ENCODE measurements around the gene WWOX. TPM values are rescaled to one million over a fixed set of nuclear protein-coding genes. Genes with fewer than 3 reads are reported as not detected.

The WWOX gene
- total RNA-seq, 1 experiment from 2014 or later = 35.6 TPM

- intact Hi-C loops (cut with micrococcal nuclease; ENCODE audit: unreplicated experiment) = no loop called here
- H3K9me2 ChIP-seq (ENCODE audit: insufficient read depth) = no peaks in the 10 kb centered on the region
- no peak for DNase-seq
- H2AFZ ChIP-seq = no peak overlapping the region
- H3K79me2 ChIP-seq (ENCODE audit: low read depth) = no peaks in the 10 kb centered on the region
- no peaks in the 10 kb centered on the region for H3K27me3 ChIP-seq (ENCODE audit: insufficient read depth, low read depth)
- H3K4me1 ChIP-seq (replicated peaks; ENCODE audit: insufficient read depth) = no peaks in the 10 kb centered on the region
- no peak overlapping the region for H3K4me3 ChIP-seq
- CTCF ChIA-PET = no interaction called here
- no peaks in the 10 kb centered on the region for H3K9me3 ChIP-seq (ENCODE audit: insufficient read depth, low read depth)
- POLR2A ChIA-PET (ENCODE audit: unreplicated experiment) = no interaction called here
- no peak overlapping the region for H3K27ac ChIP-seq
- H3K36me3 ChIP-seq (ENCODE audit: low read depth) = no peaks in the 10 kb centered on the region
- no peaks in the 10 kb centered on the region for H4K20me1 ChIP-seq (ENCODE audit: insufficient read depth)
- TF ChIP-seq CTCF (conservative IDR thresholded peaks at IDR 0.05) (no peak), EZH2 (IDR thresholded peaks at IDR 0.05; ENCODE audit: low read depth) (no peak)
- H3K4me2 ChIP-seq = no peak overlapping the region
- no TSS peak for BruUV-seq (replicated peaks)
- no peaks in the 10 kb centered on the region for H3F3A ChIP-seq (ENCODE audit: insufficient read depth, low read depth)
Observed at GRCh38 chr16:78735337-78735736, 635.9 kb downstream of the WWOX start.

- H3K4me1 ChIP-seq (replicated peaks; ENCODE audit: insufficient read depth) = no peaks in the 10 kb centered on the region
Observed at GRCh38 chr16:78737630-78738029, 638.2 kb downstream of the WWOX start.

GRCh38 chr16:78738557-78738956, 639.1 kb downstream of the WWOX start:
- DNase-seq = no peak
- Histone ChIP-seq H3K4me3 (no peak overlapping the region), H2AFZ (no peak overlapping the region), H3K27ac (no peak overlapping the region), H3K9me3 (ENCODE audit: insufficient read depth, low read depth) (no peaks in the 10 kb centered on the region), H3K36me3 (ENCODE audit: low read depth) (no peaks in the 10 kb centered on the region), H3K27me3 (ENCODE audit: insufficient read depth, low read depth) (no peaks in the 10 kb centered on the region), H3K4me1 (replicated peaks; ENCODE audit: insufficient read depth) (no peaks in the 10 kb centered on the region), H3K9me2 (ENCODE audit: insufficient read depth) (no peaks in the 10 kb centered on the region), H4K20me1 (ENCODE audit: insufficient read depth) (no peaks in the 10 kb centered on the region), H3K4me2 (no peak overlapping the region), H3K79me2 (ENCODE audit: low read depth) (no peaks in the 10 kb centered on the region), H3F3A (ENCODE audit: insufficient read depth, low read depth) (no peaks in the 10 kb centered on the region)
- ChIA-PET POLR2A (ENCODE audit: unreplicated experiment) (no interaction called here), CTCF (no interaction called here)
- intact Hi-C loops (cut with micrococcal nuclease; ENCODE audit: unreplicated experiment) = no loop called here
- BruUV-seq (replicated peaks) = no TSS peak
- TF ChIP-seq CTCF (conservative IDR thresholded peaks at IDR 0.05) (no peak), EZH2 (IDR thresholded peaks at IDR 0.05; ENCODE audit: low read depth) (no peak)

More at GRCh38 chr16:78737630-78738029, 638.2 kb downstream of the WWOX start:
- H3F3A ChIP-seq (ENCODE audit: insufficient read depth, low read depth) = no peaks in the 10 kb centered on the region
- H2AFZ ChIP-seq = no peak overlapping the region
- no peaks in the 10 kb centered on the region for H3K9me3 ChIP-seq (ENCODE audit: insufficient read depth, low read depth)
- TF ChIP-seq EZH2 (IDR thresholded peaks at IDR 0.05; ENCODE audit: low read depth) = no peak
- intact Hi-C loops (cut with micrococcal nuclease; ENCODE audit: unreplicated experiment) = no loop called here
- H3K4me3 ChIP-seq = no peak overlapping the region
- no TSS peak for BruUV-seq (replicated peaks)
- no peaks in the 10 kb centered on the region for H3K36me3 ChIP-seq (ENCODE audit: low read depth)
- no peaks in the 10 kb centered on the region for H3K79me2 ChIP-seq (ENCODE audit: low read depth)
- ChIA-PET CTCF (no interaction called here), POLR2A (ENCODE audit: unreplicated experiment) (no interaction called here)
- H3K27ac ChIP-seq = no peak overlapping the region
- no peak for DNase-seq
- H4K20me1 ChIP-seq (ENCODE audit: insufficient read depth) = no peaks in the 10 kb centered on the region
- H3K27me3 ChIP-seq (ENCODE audit: insufficient read depth, low read depth) = no peaks in the 10 kb centered on the region
- no peaks in the 10 kb centered on the region for H3K9me2 ChIP-seq (ENCODE audit: insufficient read depth)
- H3K4me2 ChIP-seq = no peak overlapping the region

- DNase-seq = no peak
- TF ChIP-seq CTCF (conservative IDR thresholded peaks at IDR 0.05) (no peak), EZH2 (IDR thresholded peaks at IDR 0.05; ENCODE audit: low read depth) (no peak)
- Histone ChIP-seq H2AFZ (no peak overlapping the region), H4K20me1 (ENCODE audit: insufficient read depth) (no peaks in the 10 kb centered on the region), H3K9me3 (ENCODE audit: insufficient read depth, low read depth) (no peaks in the 10 kb centered on the region), H3K27me3 (ENCODE audit: insufficient read depth, low read depth) (no peaks in the 10 kb centered on the region), H3K9me2 (ENCODE audit: insufficient read depth) (no peaks in the 10 kb centered on the region), H3K27ac (no peak overlapping the region), H3F3A (ENCODE audit: insufficient read depth, low read depth) (no peaks in the 10 kb centered on the region), H3K36me3 (ENCODE audit: low read depth) (no peaks in the 10 kb centered on the region), H3K4me2 (no peak overlapping the region), H3K79me2 (ENCODE audit: low read depth) (no peaks in the 10 kb centered on the region), H3K4me3 (no peak overlapping the region), H3K4me1 (replicated peaks; ENCODE audit: insufficient read depth) (no peaks in the 10 kb centered on the region)
- ChIA-PET CTCF (no interaction called here), POLR2A (ENCODE audit: unreplicated experiment) (no interaction called here)
- intact Hi-C loops (cut with micrococcal nuclease; ENCODE audit: unreplicated experiment) = no loop called here
- no TSS peak for BruUV-seq (replicated peaks)
Observed at GRCh38 chr16:78740269-78740668, 640.8 kb downstream of the WWOX start.

Data from PC-9 (cell line).